ENCODE results near the gene DNAH12.
"Not testable (repeated sequence)": the region's sequence is repeated elsewhere in the genome, so short reads cannot be mapped to it uniquely, and the experiment has no call there.

DNAH12 gene

DNA sequence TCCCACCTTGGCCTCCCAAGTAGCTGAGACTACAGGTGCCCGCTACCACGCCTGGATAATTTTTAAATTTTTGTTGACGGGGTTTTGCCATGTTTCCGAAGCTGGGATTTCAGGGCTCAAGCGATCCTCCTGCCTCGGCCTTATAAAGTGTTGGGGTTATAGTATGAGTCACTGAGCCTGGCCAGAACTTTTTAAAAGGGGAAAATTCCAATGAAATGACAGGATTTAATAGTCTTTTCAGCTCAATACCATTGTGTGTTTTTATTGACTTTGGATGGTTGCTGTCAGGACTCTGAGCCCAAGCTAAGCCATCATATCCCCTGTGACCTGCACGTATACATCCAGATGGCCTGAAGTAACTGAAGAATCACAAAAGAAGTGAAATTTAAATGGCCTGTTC is 240.6 kb downstream of the DNAH12 start:
- not testable (repeated sequence) for DNase-seq (ENCODE audit: low read depth)

DNA sequence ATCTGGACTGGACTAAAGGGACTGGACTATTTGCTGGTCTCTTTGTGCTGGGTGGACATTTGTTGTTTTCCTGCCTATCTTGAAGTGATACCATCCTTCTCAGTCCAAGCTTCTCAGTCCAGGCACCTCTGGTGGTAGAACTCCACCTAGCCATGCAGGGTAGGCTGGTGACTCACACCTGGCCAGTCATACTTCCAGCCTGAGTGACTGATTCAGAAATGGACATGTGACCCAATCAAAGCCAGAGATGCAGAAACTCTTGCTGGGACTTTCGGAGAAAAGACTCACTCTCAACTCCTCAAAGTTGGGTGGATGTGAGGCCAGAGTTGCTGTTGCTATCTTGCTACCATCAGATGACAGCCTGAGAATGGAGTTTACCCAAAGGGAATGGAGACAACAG is 246.1 kb downstream of the DNAH12 start:
- DNase-seq (ENCODE audit: low read depth), result no peak

GRCh38 chr3:57292897-57293526 is 251.1 kb downstream of the DNAH12 start:
- no peak for DNase-seq (ENCODE audit: low read depth)

- DNase-seq (ENCODE audit: low read depth), result no peak
These were observed 251.8 kb downstream of the DNAH12 start, which contains the start of gene ASB14 for GRCh38 chr3:57292159-57292896. TSS of gene ASB14 (minus strand) at chr3:57292685. CDS start at chr3:57292033, 652 bp downstream.

DNA sequence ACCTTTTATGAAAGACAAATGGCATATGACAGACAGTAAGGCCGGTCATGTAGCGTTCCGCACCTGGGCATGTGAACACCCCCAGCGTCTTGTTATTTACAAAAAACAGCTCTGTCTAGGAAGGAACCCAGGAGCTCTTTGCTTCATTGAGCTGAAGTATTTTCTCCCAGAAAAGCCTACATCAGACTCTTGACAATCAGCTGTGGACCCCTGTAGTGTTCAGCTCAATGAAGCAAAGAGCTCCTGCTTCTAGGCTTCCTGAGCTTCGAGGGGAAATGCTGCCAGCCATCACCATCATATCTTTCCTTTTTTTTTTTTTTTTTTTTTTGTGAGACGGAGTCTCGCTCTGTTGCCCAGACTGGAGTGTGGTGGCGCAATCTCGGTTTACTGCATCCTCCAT is 255.7 kb downstream of the DNAH12 start:
- DNase-seq (ENCODE audit: low read depth), result no peak

- no peak for DNase-seq (ENCODE audit: low read depth)
These were observed 256.9 kb downstream of the DNAH12 start for GRCh38 chr3:57287205-57287604.

GRCh38 chr3:57283334-57283733 is 260.8 kb downstream of the DNAH12 start:
- DNase-seq (ENCODE audit: low read depth), result no peak

DNA sequence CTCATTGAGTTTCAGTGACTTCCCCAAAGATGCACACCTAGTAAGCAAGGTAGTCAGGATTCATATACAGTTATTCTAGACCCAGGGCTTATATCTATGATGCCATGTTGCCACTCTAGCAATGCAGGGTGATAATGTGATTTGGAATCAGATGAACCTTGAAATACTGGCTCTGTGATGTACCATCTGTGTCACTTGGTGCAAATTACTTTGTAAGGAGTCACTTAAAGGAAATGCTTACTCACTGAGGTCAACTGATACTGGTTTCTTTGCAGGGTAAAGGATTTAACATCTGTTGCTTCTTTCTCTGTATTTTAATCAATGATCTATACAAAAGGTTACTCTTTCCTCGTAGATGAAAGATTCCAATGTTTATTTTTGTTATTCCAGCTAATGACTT is 262.4 kb downstream of the DNAH12 start:
- DNase-seq (ENCODE audit: low read depth), result no peak

DNA sequence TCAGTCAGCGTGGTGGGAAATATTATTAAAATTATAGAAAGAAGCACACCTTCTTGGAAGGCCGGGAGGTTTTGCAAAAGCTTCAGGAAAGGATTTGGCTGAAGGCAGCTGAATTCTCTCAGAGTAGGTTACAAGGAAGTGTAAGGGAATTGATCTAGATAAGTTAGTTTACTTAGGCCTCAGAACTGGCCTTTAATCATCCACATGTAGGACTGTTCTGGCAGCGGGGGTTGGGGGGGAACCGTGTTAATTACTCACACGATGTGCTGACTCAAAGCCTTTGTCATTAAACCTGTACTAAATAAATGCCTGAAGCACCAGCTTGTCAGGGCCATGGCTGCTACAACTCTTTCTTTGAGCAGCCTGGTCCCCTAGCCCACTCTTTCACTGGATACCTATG is 264.5 kb downstream of the DNAH12 start:
- DNase-seq (ENCODE audit: low read depth), result no peak

DNA sequence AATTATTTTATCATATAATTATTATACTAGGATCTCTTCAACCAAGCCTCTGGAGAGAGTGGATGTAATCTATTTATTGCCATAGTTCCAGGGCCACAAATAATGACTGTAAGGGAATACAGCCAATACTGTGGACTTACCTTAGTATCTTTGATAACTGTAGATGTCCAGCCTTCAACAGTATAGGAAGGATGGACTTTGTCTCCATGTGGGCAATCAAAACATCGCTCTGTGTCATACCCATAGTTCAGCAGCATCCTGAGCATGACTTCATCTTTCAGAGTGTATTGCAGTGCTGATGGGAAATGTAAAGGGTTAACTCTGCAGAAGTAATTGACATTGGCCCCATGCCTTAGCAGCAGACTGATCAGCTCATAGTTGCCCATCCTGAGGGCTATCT is 265.9 kb downstream of the DNAH12 start:
- no peak for DNase-seq (ENCODE audit: low read depth)

DNA sequence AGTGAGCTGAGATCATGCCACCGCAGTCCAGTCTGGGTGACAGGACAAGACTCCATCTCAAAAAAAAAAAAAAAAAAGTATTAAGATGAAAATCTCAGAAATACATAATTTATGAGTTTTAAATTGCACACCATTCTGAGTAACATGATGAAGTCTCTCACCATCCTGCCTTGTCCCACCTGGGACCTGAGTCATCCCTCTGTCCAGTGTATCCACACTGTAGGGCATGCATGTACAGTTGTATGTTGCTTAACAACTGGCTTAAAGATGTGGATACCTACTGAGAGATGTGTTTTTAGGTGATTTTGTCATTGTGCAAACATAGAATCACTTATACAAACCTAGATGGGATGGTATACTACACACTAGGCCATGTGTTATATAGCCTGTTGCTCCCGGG is 268.8 kb downstream of the DNAH12 start:
- no peak for DNase-seq (ENCODE audit: low read depth)

DNA sequence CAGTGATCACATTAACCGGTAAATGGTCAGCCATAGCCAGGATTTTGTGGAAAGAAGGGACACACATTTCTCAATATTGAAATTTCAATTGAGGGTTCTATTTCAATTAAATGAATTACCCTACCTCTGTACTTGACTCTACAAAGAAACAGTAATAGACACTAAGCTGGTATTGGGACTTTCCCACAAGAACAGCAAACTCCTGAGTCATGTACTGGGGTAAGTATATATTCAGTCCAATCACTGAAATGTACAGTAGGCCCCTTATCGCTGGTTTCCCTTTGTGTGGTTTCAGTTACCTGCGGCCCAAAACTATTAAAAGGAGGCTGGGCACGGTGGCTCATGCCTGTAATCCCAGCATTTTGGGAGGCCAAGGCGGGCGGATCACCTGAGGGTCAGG is 269.3 kb downstream of the DNAH12 start:
- no peak for DNase-seq (ENCODE audit: low read depth)

DNA sequence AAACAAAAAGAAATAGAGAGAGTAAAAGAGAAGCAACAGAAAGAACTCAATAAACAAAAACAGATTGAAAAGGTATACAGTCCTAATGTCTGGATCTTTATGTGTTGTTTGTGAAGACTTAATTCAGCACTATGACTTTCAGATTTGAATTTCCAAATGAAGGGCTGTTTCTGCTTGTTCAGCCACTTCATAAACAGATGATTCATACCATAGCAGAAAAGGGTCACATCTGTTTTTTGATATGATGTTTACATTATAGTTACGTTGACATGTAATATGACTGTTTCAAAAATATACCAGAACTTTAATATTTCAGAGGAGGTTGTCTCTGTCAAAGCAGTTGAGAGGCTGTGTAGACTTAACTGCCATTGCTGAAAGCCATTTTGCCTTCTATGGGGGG is 275.7 kb downstream of the DNAH12 start:
- DNase-seq (ENCODE audit: low read depth), result peak; percentile 42

DNA sequence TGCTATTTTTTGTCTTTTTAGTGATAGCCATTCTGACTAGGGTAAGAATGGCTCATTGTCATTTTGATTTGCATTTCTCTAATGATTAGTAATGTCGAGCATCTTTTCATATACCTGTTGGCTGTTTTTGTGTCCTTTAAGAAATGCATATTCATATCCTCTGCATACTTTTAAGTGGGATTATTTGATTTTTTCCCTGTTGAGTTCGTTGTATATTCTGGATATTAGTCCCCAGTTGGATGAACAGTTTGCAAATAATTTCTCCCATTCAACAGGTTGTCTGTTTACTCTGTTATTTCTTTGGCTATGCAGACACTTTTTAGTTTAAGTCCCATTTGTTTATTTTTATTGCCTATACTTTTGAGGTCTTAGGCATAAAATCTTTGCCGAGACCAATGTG is 282.2 kb downstream of the DNAH12 start:
- DNase-seq (ENCODE audit: low read depth), result no peak

DNA sequence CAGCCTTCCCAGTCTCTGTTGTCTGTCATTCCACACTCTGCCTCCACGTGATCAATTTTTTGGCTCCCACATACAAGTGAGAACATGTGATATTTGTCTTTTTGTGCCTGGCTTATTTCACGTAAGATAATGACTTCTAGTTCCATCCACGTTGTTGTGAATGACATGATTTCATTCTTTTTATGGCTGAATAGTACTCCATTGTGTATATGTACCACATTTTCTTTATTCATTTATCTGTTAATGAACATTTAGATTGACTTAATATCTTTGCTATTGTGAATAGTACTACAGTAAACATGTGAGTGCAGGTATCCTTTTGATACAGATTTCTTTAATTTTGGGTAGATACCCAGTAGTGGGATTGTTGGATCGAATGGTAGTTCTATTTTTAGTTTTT is 283.0 kb downstream of the DNAH12 start:
- no peak for DNase-seq (ENCODE audit: low read depth)

GRCh38 chr3:57257678-57258077 is 286.5 kb downstream of the DNAH12 start:
- DNase-seq (ENCODE audit: low read depth), result no peak

GRCh38 chr3:57256844-57257243 is 287.3 kb downstream of the DNAH12 start:
- no peak for DNase-seq (ENCODE audit: low read depth)

GRCh38 chr3:57252404-57252803 is 291.7 kb downstream of the DNAH12 start:
- DNase-seq (ENCODE audit: low read depth), result no peak

- no peak for DNase-seq (ENCODE audit: low read depth)
These were observed 299.2 kb downstream of the DNAH12 start for GRCh38 chr3:57244946-57245345.
